Measurements from ENCODE around the gene ORAI3. TPM values are rescaled to one million over a fixed set of nuclear protein-coding genes. Genes with fewer than 3 reads are reported as not detected.
A peak's percentile ranks its signal among the peaks of the same experiment; 100 is the strongest.

Gene ORAI3
- total and polyA plus RNA-seq, 2 of the 13 experiments (the other 11 are each of a cell fraction or from before 2014, with no cell fraction given) = 11.4 to 32.0 TPM

DNA sequence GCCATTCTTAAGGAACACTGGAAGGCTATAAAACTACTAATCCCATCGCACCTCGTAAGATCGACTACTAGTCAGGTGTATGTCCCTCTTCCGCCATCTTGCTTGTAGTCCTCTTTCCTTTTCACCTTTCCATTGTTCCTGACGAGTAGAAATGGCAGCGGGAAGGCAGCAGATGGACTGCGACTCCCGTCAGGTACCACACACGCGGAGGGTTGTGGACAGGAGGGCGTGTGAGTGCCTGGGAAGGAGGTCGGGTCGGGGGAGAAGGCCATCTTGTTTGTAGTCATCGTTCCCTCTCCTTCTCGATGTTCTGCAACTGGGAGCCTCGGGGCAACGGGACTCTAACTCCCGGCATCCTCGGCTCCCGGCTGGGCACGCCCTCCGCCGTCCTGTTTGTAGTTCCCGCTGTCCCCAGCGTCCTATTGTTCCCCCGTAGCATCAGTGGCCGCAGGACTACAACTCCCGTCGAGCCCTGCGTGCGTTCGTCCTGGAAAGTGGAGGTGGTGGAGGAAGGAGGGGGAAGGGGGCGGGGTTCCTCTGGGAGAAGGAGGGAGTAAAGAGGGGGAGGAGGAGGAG lies 25.8 kb upstream of the ORAI3 start (continued):
- TF ChIP-seq ZNF737 (CRISPR knock-in tag; IDR thresholded peaks at IDR 0.05; ENCODE audit: borderline replicate concordance) (no peak), SIX1 (CRISPR knock-in tag; IDR thresholded peaks at IDR 0.05; ENCODE audit: borderline replicate concordance) (no peak), PLSCR1 (CRISPR knock-in tag; IDR thresholded peaks at IDR 0.05; ENCODE audit: borderline replicate concordance) (no peak), PHF5A (CRISPR knock-in tag; IDR thresholded peaks at IDR 0.05; ENCODE audit: low read depth, unreplicated experiment) (no peak), NAIF1 (CRISPR knock-in tag; IDR thresholded peaks at IDR 0.05; ENCODE audit: borderline replicate concordance) (no peak), ZNF616 (CRISPR knock-in tag; IDR thresholded peaks at IDR 0.05; ENCODE audit: low read depth) (no peak; the same call in 1 of the 2 replicates), HMGXB3 (CRISPR knock-in tag; IDR thresholded peaks at IDR 0.05; ENCODE audit: borderline replicate concordance) (0 out of 2 replicates have a peak, but pooled peaks have one; percentile 17), ARID5B (CRISPR knock-in tag; IDR thresholded peaks at IDR 0.05) (no peak), ZMYM3 (CRISPR knock-in tag; IDR thresholded peaks at IDR 0.05) (no peak), ADNP (CRISPR knock-in tag; IDR thresholded peaks at IDR 0.05) (no peak), ZNF468 (CRISPR knock-in tag; IDR thresholded peaks at IDR 0.05) (no peak), HMGA1 (CRISPR knock-in tag; conservative IDR thresholded peaks at IDR 0.05) (no peak), ZNF432 (CRISPR knock-in tag; IDR thresholded peaks at IDR 0.05; ENCODE audit: borderline replicate concordance) (no peak), ARID2 (CRISPR knock-in tag; IDR thresholded peaks at IDR 0.05; ENCODE audit: borderline replicate concordance) (no peak), NR2F2 (IDR thresholded peaks at IDR 0.05; ENCODE audit: borderline replicate concordance, low read depth) (peak; percentile 33; the same call in 1 of the 2 replicates), ZNF263 (CRISPR knock-in tag; IDR thresholded peaks at IDR 0.05) (no peak), ONECUT2 (CRISPR knock-in tag; IDR thresholded peaks at IDR 0.05) (no peak)
- TF ChIP-seq, protein P1, sequence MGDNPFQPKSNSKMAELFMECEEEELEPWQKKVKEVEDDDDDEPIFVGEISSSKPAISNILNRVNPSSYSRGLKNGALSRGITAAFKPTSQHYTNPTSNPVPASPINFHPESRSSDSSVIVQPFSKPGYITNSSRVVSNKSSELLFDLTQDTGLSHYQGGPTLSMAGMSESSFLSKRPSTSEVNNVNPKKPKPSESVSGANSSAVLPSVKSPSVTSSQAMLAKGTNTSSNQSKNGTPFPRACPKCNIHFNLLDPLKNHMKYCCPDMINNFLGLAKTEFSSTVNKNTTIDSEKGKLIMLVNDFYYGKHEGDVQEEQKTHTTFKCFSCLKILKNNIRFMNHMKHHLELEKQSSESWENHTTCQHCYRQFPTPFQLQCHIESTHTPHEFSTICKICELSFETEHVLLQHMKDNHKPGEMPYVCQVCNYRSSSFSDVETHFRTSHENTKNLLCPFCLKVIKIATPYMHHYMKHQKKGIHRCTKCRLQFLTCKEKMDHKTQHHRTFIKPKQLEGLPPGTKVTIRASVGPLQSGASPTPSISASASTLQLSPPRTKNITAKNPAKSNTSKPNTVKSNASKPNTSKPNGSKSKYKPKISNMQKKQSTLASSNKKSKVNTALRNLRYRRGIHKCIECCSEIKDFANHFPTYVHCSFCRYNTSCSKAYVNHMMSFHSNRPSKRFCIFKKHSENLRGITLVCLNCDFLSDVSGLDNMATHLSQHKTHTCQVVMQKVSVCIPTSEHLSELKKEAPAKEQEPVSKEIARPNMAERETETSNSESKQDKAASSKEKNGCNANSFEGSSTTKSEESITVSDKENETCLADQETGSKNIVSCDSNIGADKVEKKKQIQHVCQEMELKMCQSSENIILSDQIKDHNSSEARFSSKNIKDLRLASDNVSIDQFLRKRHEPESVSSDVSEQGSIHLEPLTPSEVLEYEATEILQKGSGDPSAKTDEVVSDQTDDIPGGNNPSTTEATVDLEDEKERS (CRISPR knock-in tag; IDR thresholded peaks at IDR 0.05) = peak; percentile 27
